ENCODE data around the gene SDE2.

DNA sequence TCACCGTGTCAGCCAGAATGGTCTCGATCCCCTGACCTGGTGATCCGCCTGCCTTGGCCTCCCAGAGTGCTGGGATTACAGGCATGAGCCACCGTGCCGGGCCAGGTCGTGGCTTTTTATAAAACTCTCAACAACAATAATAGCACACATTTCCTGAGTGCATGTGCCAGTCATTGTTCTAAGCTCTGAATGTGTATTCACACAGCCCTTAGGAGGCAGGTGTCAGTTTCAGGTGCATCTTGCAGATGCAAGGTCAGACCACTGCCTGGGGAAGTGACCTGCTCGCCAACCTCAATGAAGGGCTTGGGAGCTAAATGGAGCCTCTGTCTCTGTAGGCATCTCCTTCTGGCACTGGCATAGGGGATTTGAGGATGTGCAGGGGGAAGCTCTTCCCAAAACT, 56.6 kb downstream of the SDE2 start:
- TF ChIP-seq EP300 (IDR thresholded peaks at IDR 0.05; ENCODE audit: borderline replicate concordance in 1 of 2, low read depth in 2 of 2, low read length in 2 of 2) = no peak
- no peak for TF ChIP-seq JUN (IDR thresholded peaks at IDR 0.05; ENCODE audit: low read depth, low read length)
- no peak for TF ChIP-seq TBP (IDR thresholded peaks at IDR 0.05; ENCODE audit: low read depth, low read length)
- no peak for TF ChIP-seq YY1 (IDR thresholded peaks at IDR 0.05; ENCODE audit: low read depth, low read length)
- TF ChIP-seq, protein P1, sequence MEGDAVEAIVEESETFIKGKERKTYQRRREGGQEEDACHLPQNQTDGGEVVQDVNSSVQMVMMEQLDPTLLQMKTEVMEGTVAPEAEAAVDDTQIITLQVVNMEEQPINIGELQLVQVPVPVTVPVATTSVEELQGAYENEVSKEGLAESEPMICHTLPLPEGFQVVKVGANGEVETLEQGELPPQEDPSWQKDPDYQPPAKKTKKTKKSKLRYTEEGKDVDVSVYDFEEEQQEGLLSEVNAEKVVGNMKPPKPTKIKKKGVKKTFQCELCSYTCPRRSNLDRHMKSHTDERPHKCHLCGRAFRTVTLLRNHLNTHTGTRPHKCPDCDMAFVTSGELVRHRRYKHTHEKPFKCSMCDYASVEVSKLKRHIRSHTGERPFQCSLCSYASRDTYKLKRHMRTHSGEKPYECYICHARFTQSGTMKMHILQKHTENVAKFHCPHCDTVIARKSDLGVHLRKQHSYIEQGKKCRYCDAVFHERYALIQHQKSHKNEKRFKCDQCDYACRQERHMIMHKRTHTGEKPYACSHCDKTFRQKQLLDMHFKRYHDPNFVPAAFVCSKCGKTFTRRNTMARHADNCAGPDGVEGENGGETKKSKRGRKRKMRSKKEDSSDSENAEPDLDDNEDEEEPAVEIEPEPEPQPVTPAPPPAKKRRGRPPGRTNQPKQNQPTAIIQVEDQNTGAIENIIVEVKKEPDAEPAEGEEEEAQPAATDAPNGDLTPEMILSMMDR (IDR thresholded peaks at IDR 0.05; ENCODE audit: control extremely low read depth in 1 of 3, insufficient read depth in 1 of 3, low read depth in 1 of 3, low read length in 3 of 3) = no peak
- TF ChIP-seq JUND (IDR thresholded peaks at IDR 0.05; ENCODE audit: low read length) = no peak
- no peak for TF ChIP-seq EZH2 (IDR thresholded peaks at IDR 0.05; ENCODE audit: low read depth, low read length, severe bottlenecking)
- TF ChIP-seq SP2 (IDR thresholded peaks at IDR 0.05; ENCODE audit: low read length) = no peak
- no peak for TF ChIP-seq TAF1 (IDR thresholded peaks at IDR 0.05; ENCODE audit: low read depth, low read length)

All from H1 (cell line).